Ovary (tissue), 9 donors: ENCODE data around the gene DNHD1. TPM values are rescaled to one million over a fixed set of nuclear protein-coding genes. Genes with fewer than 3 reads are reported as not detected.

Experiments used
- DNase-seq, 5 donors: peaks; one replicate each; pipeline ENCODE4 v3.0.0-alpha.2; 2019 to 2020
- H3K27ac ChIP-seq, 2 donors: fragments of 200-600 bp; one replicate each; pipeline versions ENCODE4 v1.5.1 to v1.8.0; 2019 to 2022
- H3K27me3 ChIP-seq: fragments of 200-600 bp; one replicate; pipeline ENCODE4 v1.8.0; 2022
- H3K36me3 ChIP-seq: fragments of 200-600 bp; sonication (generic); one replicate; pipeline ENCODE4 v1.5.1; 2019
- H3K4me1 ChIP-seq: one replicate; pipeline ENCODE4 v1.8.1; 2013; ENCODE audit warnings: mild to moderate bottlenecking, moderate library complexity; ENCODE audit not compliant: insufficient read depth
- H3K4me3 ChIP-seq: fragments of 200-600 bp; sonication (generic); one replicate; pipeline ENCODE4 v1.5.1; 2017
- H3K9me3 ChIP-seq, 2 donors: fragments of 200-600 bp in 1 of 2; sonication (generic) in 1 of 2; one replicate each; pipeline versions ENCODE4 v1.5.1 to v1.8.1; 2013 to 2019; ENCODE audit warnings: mild to moderate bottlenecking in 1 of 2, moderate library complexity in 1 of 2
- CTCF ChIP-seq, 3 donors: fragments of 450-650 bp in 2 of 3; fragments of 200-600 bp in 1 of 3; IDR thresholded peaks; one replicate each; pipeline versions ENCODE4 v1.5.1 to v1.8.0; 2016 to 2022; ENCODE audit warnings: antibody characterized with exemption in 3 of 3, mild to moderate bottlenecking in 1 of 3
- EP300 ChIP-seq: sonication (generic); formaldehyde crosslinking; IDR thresholded peaks from one replicate; pipeline ENCODE4 v1.6.1; 2017; ENCODE audit warnings: antibody characterized with exemption
- POLR2A ChIP-seq: fragments of 450-650 bp; IDR thresholded peaks from one replicate; pipeline ENCODE4 v1.6.1; 2017; ENCODE audit warnings: antibody characterized with exemption, mild to moderate bottlenecking, moderate library complexity
- WGBS, 3 donors: extraction: QIAGEN DNeasy Blood & Tissue Kit in 1 of 3; methylation state at CpG; one replicate each; pipeline versions ENCODE4 v1.1.5 to v1.1.7; 2013 to 2017; 5-methylcytosine and 5-hydroxymethylcytosine counted together
- intact Hi-C, 4 donors: fragments of 100-400 bp; cut with DNase I; formaldehyde crosslinking; loops; one replicate each; pipeline versions ENCODE4 v1.11.0 to v1.15.1; 2022 to 2023
- polyA plus RNA-seq, 2 donors: library from polyadenylated mRNA; stranded (reverse); fragments of 200-250 nt in 1 of 2; fragments of 350-450 nt in 1 of 2; fragmentation: Illumina TruSeq in 1 of 2; extraction: RNeasy Lipid Tissue Mini Kit (QIAGEN cat#74804) in 1 of 2; gene quantifications; one replicate each; pipeline ENCODE4 v1.2.3, GENCODE V29; 2013 to 2014
- total RNA-seq, 7 donors: library from RNA; depleted of rRNA in 2 of 7; stranded (reverse); fragments of >200 nt in 2 of 7; fragmentation: NEBNext Ultra II Directional in 3 of 7; extraction: Animal tissue kit (Norgen Biotek cat#: 25700) in 3 of 7; gene quantifications; one replicate each; pipeline versions ENCODE4 v1.1.0 to v1.2.4, GENCODE V29; 2016 to 2023
- donor health status: DM: no; HTN: no; CAD: no; lungs with moderate emphysema.
- donor health status: DM: no; HTN: no; CAD: no.
- donor health status: Bipolar disorder and iron deficiency.
- donor health status: DM: yes; HTN: yes; CAD: no.
- donor health status: DM: no; HTN: no; CAD: no.
- donor health status: DM: yes; HTN: yes; CAD: no.

Gene DNHD1
- total and polyA plus RNA-seq, 9 donors, result 4.0 to 27.6 (median 9.2) TPM

DNA sequence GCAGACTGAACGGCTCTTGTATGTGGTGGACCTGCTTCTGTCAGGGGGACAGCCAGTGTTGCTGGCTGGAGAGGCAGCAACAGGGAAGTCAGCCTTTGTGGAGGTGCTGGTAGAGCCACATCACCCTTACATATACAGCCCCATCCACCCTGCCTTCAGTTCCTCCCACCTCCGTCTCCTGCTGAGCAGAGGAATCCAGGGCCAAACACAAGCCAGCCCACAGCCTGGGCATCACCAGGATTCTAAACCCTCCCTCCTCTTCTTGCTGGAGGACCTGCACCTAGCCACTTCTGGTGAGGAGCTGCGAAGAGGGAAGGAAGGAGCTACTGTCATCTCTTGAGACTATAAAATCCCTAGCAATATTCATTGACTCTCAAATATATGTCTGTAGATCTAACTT, 51.6 kb downstream of the DNHD1 start:
- Histone ChIP-seq H3K36me3 (no peaks in the 10 kb centered on the region), H3K4me3 (no peak overlapping the region)
- TF ChIP-seq CTCF (IDR thresholded peaks at IDR 0.05) (no peak), EP300 (no peak), POLR2A (no peak)

DNA sequence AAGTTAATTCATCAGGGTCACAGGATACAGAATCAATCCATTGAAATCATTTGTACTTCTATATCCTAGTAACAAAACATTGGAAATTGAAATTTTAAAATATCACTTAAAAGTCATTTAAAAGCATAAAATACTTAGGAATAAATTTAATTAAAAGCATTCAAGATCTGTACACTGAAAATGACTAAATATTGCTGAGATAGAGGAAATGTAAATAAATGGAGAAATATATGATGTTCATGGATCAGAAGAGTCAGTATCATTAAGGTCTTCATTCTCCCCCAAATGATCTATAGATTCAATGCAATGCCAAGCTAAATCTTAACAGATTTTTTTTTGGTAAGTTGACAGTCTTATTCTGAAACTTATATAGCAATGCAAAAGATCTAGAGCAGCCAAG, 56.6 kb downstream of the DNHD1 start:
- no peak overlapping the region for H3K27ac ChIP-seq
- H3K4me1 ChIP-seq, result no peaks in the 10 kb centered on the region
- no peaks in the 10 kb centered on the region for H3K9me3 ChIP-seq
- no peak for DNase-seq
- TF ChIP-seq POLR2A, result no peak
- no peak for TF ChIP-seq CTCF (IDR thresholded peaks at IDR 0.05)
- H3K27me3 ChIP-seq, result no peaks in the 10 kb centered on the region
- H3K4me3 ChIP-seq, result no peak overlapping the region
- intact Hi-C loops, result no loop called here
- no peaks in the 10 kb centered on the region for H3K36me3 ChIP-seq

More for the DNA sequence above, 51.6 kb downstream of the DNHD1 start:
- Histone ChIP-seq H3K27ac (no peak overlapping the region), H3K9me3 (no peaks in the 10 kb centered on the region), H3K4me1 (no peaks in the 10 kb centered on the region), H3K27me3 (no peaks in the 10 kb centered on the region)
- WGBS, 3 donors, result 86 to 94% (median 92%) methylated on average over 3 of the region's 3 CpGs
- no peak for DNase-seq
- intact Hi-C loops, result no loop called here

DNA sequence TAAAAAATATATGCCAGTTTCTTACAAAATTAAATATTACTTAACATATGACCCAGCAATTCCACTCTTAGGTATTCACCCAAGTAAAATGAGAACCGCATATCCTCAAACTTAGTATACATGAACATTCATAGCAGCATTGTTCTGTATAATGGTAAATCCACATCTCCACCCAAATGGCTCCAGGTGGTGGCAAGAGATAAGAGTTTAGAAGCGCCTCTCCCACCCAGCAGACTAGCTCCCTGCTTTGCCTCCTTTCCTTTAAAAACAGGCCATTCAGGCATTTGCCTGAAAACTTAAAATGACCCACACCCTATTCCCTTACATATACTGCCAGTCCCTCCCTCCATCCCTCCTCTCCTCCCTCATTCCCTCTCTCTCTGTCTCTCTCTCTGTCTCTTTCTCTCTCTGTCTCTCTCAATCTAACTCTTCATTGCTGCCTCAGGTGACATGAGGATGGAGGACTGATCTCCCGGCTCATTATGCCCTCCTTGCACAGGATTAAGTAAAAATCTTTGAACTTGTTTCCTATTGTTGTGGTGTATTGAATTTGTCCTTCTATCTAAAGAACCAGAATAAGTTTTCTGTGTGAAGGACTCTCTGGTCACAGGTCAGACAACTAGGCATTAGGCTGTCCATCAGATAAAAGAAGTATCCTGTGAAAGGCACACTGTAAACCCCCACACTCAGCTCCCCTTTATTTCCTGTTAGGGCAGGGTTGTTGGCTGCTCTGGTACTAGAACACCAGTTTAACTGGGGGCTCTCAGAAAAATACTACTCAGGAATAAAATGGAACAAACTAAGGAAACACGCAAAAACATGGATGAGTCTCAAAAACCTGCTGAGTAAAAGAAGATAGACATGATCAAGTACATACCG, 58.0 kb downstream of the DNHD1 start:
- Histone ChIP-seq H3K36me3 (no peaks in the 10 kb centered on the region), H3K9me3 (no peaks in the 10 kb centered on the region), H3K27ac (no peak overlapping the region), H3K4me1 (no peaks in the 10 kb centered on the region), H3K27me3 (no peaks in the 10 kb centered on the region), H3K4me3 (no peak overlapping the region)
- no peak for TF ChIP-seq POLR2A
- no peak for TF ChIP-seq EP300
- no peak for TF ChIP-seq CTCF (IDR thresholded peaks at IDR 0.05)
- 86 to 89% (median 88%) methylated on average over 5 of the region's 5 CpGs for whole genome bisulfite sequencing, 3 donors
- DNase-seq, result no peak
- intact Hi-C loops, result no loop called here

DNA sequence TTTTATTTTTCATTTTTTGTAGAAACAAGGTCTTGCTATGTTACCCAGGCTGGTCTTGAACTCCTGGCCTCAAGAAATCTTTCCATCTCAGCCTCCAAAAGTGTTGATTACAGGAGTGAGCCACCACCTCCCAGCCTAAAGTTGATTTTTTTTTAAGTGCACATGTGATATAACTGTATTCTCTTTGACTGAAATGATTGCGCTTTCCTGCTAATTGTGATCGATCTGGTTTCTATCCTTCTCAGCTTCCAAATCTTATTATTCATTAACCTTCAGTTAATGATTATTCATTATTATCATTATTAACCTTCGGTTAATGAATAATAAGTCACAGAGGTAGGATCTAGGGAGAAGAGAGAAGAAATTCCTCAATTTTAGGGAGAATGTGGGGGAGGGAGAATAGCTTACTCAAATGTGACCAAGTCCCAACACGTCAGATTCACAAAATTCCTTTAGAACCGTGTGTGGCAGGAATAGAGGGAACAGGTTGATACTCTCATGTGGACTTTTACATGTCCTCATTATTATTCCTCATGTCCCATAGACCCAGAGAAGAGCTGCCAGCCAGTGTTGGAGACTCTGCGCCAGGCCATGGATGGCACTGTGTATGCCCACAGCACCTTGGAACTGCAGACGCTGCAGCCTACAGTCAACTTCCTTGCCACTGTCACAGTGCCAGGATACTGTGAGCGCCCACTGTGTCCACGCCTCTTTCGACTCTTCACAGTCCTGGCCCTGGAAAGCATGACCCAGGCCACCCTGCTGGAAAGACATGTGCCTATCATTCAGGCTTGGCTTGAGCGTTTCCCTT, 59.3 kb downstream of the DNHD1 start:
- no peaks in the 10 kb centered on the region for H3K4me1 ChIP-seq
- no peak for DNase-seq
- H3K36me3 ChIP-seq, result no peaks in the 10 kb centered on the region
- TF ChIP-seq EP300, result no peak
- TF ChIP-seq POLR2A, result no peak
- no peak for TF ChIP-seq CTCF (IDR thresholded peaks at IDR 0.05)
- 77 to 90% (median 88%) methylated on average over 11 of the region's 11 CpGs for WGBS, 3 donors
- H3K27me3 ChIP-seq, result no peaks in the 10 kb centered on the region
- intact Hi-C loops, result no loop called here
- no peak overlapping the region for H3K27ac ChIP-seq
- no peak overlapping the region for H3K4me3 ChIP-seq
- H3K9me3 ChIP-seq, result no peaks in the 10 kb centered on the region
